Fibroblast of the aortic adventitia (primary cell): Measurements from ENCODE around the gene GRSF1. TPM values are rescaled to one million over a fixed set of nuclear protein-coding genes. Genes with fewer than 3 reads are reported as not detected.
"Not testable (repeated sequence)": the region's sequence is repeated elsewhere in the genome, so short reads cannot be mapped to it uniquely, and the experiment has no call there.

Experiments
- DNase-seq: peaks from one replicate; pipeline ENCODE4 v3.0.0-alpha.2; 2010; ENCODE audit warnings: low read depth
- H3K4me3 ChIP-seq: 2 replicates; pipeline ENCODE4 v1.5.1; 2011; ENCODE audit warnings: low read depth, mild to moderate bottlenecking, control low read depth, low read length, moderate library complexity
- CTCF ChIP-seq: IDR thresholded peaks from 2 replicates; pipeline ENCODE4 v1.5.1; 2011; ENCODE audit warnings: mild to moderate bottlenecking, low read length, control low read depth, inconsistent platforms; ENCODE audit not compliant: insufficient read depth
- total RNA-seq: library from RNA; depleted of rRNA; stranded (reverse); fragments of >200 nt; gene quantifications from 2 replicates; pipeline ENCODE4 v1.2.3, GENCODE V29; 2012; ENCODE audit warnings: low replicate concordance

The GRSF1 gene
- total RNA-seq, 1 donor = 75.3 TPM

GRCh38 chr4:70842761-70843435, 3.2 kb upstream of the GRSF1 start:
- no peak for DNase-seq
- TF ChIP-seq CTCF = no peak
- H3K4me3 ChIP-seq = no peak overlapping the region

GRCh38 chr4:70841951-70842350, 2.3 kb upstream of the GRSF1 start:
- no peak for DNase-seq
- TF ChIP-seq CTCF = no peak
- no peak overlapping the region for H3K4me3 ChIP-seq

- DNase-seq = no peak
- TF ChIP-seq CTCF = no peak
Measured at GRCh38 chr4:70841211-70841610, 1.5 kb upstream of the GRSF1 start.

GRCh38 chr4:70840631-70841030, 941 bp upstream of the GRSF1 start:
- DNase-seq = not testable (repeated sequence)

More at GRCh38 chr4:70841211-70841610, 1.5 kb upstream of the GRSF1 start:
- no peak overlapping the region for H3K4me3 ChIP-seq

GRCh38 chr4:70840137-70840536, 447 bp upstream of the GRSF1 start:
- DNase-seq = peak; percentile 29

More at GRCh38 chr4:70840631-70841030, 941 bp upstream of the GRSF1 start:
- not testable (repeated sequence) for H3K4me3 ChIP-seq

GRCh38 chr4:70838666-70839588, 763 bp downstream of the GRSF1 start:
- peak overlapping the region; percentile 98 for H3K4me3 ChIP-seq
- no peak for TF ChIP-seq CTCF
- peak; percentile 52 for DNase-seq

More at GRCh38 chr4:70840137-70840536, 447 bp upstream of the GRSF1 start:
- H3K4me3 ChIP-seq = not testable (repeated sequence)

GRCh38 chr4:70838204-70838603, 1.5 kb downstream of the GRSF1 start:
- no peak for TF ChIP-seq CTCF
- peak overlapping the region; percentile 98 for H3K4me3 ChIP-seq
- peak; percentile 36 for DNase-seq
